Choroid plexus epithelial cell (primary cell): ENCODE results near the gene SLC10A6.
A peak's percentile ranks its signal among the peaks of the same experiment; 100 is the strongest.
"Not testable (repeated sequence)": the region's sequence is repeated elsewhere in the genome, so short reads cannot be mapped to it uniquely, and the experiment has no call there.

Experiments
- DNase-seq: peaks from one replicate; pipeline ENCODE4 v3.0.0-alpha.2; 2010; ENCODE audit warnings: low read depth
- H3K4me3 ChIP-seq: 2 replicates; pipeline ENCODE4 v1.5.1; 2011; ENCODE audit warnings: low read depth, mild to moderate bottlenecking, control low read depth, low read length, moderate library complexity
- CTCF ChIP-seq: conservative IDR thresholded peaks from 2 replicates; pipeline ENCODE4 v1.5.1; 2011; ENCODE audit warnings: low read depth, mild to moderate bottlenecking, control low read depth, inconsistent platforms, low read length, moderate library complexity

SLC10A6 gene

GRCh38 chr4:86892636-86892960, 43.4 kb upstream of the SLC10A6 start:
- DNase-seq: no peak
- H3K4me3 ChIP-seq: peak overlapping the region; percentile 72
- TF ChIP-seq CTCF: no peak

- peak within 1 kb of the TSS; percentile 72 for H3K4me3 ChIP-seq
- no peak for TF ChIP-seq CTCF
- DNase-seq: no peak
Measured at GRCh38 chr4:86891762-86892635, 42.8 kb upstream of the SLC10A6 start, which contains the start of gene C4orf36. Gene C4orf36, minus strand, starts transcription at chr4:86892422. Its CDS starts 902 bp downstream, at chr4:86891520.

- no peak for DNase-seq
- no peak for TF ChIP-seq CTCF
- H3K4me3 ChIP-seq: no peak overlapping the region
Measured at GRCh38 chr4:86890790-86891189, 41.6 kb upstream of the SLC10A6 start.

- TF ChIP-seq CTCF: no peak
- no peak overlapping the region for H3K4me3 ChIP-seq
- DNase-seq: no peak
Measured at GRCh38 chr4:86879641-86880040, 30.5 kb upstream of the SLC10A6 start.

GRCh38 chr4:86878640-86879039, 29.5 kb upstream of the SLC10A6 start:
- H3K4me3 ChIP-seq: no peak overlapping the region
- no peak for TF ChIP-seq CTCF
- no peak for DNase-seq

GRCh38 chr4:86876894-86877685, 27.9 kb upstream of the SLC10A6 start:
- no peak for TF ChIP-seq CTCF
- DNase-seq: no peak
- H3K4me3 ChIP-seq: no peak overlapping the region

- DNase-seq: peak; percentile 25
- H3K4me3 ChIP-seq: not testable (repeated sequence)
Measured at GRCh38 chr4:86875436-86875835, 26.3 kb upstream of the SLC10A6 start.
